Measurements from ENCODE around the gene NAALADL2.

DNA sequence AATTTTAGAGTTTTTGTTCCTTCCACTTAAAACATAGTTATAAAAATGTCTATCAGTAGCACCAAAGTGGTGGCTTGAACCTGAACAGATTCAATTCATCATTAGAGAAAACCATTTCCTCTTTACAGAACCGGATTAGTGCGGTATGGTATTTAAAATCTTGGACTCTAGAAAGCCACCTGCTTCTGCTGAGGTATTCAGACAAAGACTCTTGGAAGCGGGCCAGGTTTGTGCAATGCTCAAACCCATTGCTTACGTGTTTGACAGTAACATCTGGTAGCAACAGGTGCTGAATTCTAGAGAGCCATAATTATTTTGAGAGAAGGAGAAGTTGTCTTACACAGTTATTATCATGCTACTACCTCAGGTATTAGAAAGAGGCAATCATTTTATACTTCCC lies 290.5 kb downstream of the NAALADL2 start:
- TF ChIP-seq, protein P1, sequence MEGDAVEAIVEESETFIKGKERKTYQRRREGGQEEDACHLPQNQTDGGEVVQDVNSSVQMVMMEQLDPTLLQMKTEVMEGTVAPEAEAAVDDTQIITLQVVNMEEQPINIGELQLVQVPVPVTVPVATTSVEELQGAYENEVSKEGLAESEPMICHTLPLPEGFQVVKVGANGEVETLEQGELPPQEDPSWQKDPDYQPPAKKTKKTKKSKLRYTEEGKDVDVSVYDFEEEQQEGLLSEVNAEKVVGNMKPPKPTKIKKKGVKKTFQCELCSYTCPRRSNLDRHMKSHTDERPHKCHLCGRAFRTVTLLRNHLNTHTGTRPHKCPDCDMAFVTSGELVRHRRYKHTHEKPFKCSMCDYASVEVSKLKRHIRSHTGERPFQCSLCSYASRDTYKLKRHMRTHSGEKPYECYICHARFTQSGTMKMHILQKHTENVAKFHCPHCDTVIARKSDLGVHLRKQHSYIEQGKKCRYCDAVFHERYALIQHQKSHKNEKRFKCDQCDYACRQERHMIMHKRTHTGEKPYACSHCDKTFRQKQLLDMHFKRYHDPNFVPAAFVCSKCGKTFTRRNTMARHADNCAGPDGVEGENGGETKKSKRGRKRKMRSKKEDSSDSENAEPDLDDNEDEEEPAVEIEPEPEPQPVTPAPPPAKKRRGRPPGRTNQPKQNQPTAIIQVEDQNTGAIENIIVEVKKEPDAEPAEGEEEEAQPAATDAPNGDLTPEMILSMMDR (conservative IDR thresholded peaks at IDR 0.05; ENCODE audit: low read depth, low read length) = no peak
- TF ChIP-seq EZH2phosphoT487 (IDR thresholded peaks at IDR 0.05; ENCODE audit: borderline replicate concordance, low read length) = no peak
